ENCODE results near the gene GRK5.

GRK5 gene

GRCh38 chr10:119350502-119351097 lies 143.2 kb downstream of the GRK5 start:
- Histone ChIP-seq H3K4me1 (peaks cover 5% of the 10 kb centered on the region), H3K27me3 (no peaks in the 10 kb centered on the region), H3K36me3 (no peaks in the 10 kb centered on the region), H3K9me3 (no peaks in the 10 kb centered on the region), H3K4me3 (ENCODE audit: low read depth, low read length) (no peak overlapping the region)
- no peak for TF ChIP-seq CTCF (IDR thresholded peaks at IDR 0.05; ENCODE audit: low read depth, low read length)
- no peak for DNase-seq

GRCh38 chr10:119351189-119351588 lies 143.8 kb downstream of the GRK5 start:
- no peaks in the 10 kb centered on the region for H3K36me3 ChIP-seq
- TF ChIP-seq CTCF (IDR thresholded peaks at IDR 0.05; ENCODE audit: low read depth, low read length), result no peak
- no peak overlapping the region for H3K4me3 ChIP-seq (ENCODE audit: low read depth, low read length)
- peaks cover 5% of the 10 kb centered on the region for H3K4me1 ChIP-seq
- 0 out of 2 replicates have a peak, but pooled peaks cover 3% of the 10 kb centered on the region for H3K9me3 ChIP-seq
- no peak for DNase-seq
- H3K27me3 ChIP-seq, result no peaks in the 10 kb centered on the region

GRCh38 chr10:119352042-119352441 lies 144.7 kb downstream of the GRK5 start:
- no peak for DNase-seq
- H3K9me3 ChIP-seq, result 0 out of 2 replicates have a peak, but pooled peaks cover 3% of the 10 kb centered on the region
- H3K27me3 ChIP-seq, result no peaks in the 10 kb centered on the region
- H3K4me3 ChIP-seq (ENCODE audit: low read depth, low read length), result no peak overlapping the region
- H3K4me1 ChIP-seq, result no peaks in the 10 kb centered on the region
- peak; percentile 9; the same call in 1 of the 2 replicates for TF ChIP-seq CTCF (IDR thresholded peaks at IDR 0.05; ENCODE audit: low read depth, low read length)
- H3K36me3 ChIP-seq, result no peaks in the 10 kb centered on the region

- no peak for DNase-seq
- H3K9me3 ChIP-seq, result 0 out of 2 replicates have a peak, but pooled peaks cover 3% of the 10 kb centered on the region
- H3K36me3 ChIP-seq, result no peaks in the 10 kb centered on the region
- no peak overlapping the region for H3K4me3 ChIP-seq (ENCODE audit: low read depth, low read length)
- H3K27me3 ChIP-seq, result no peaks in the 10 kb centered on the region
- no peak for TF ChIP-seq CTCF (IDR thresholded peaks at IDR 0.05; ENCODE audit: low read depth, low read length)
- H3K4me1 ChIP-seq, result no peaks in the 10 kb centered on the region
Observed at GRCh38 chr10:119352807-119353206, 145.4 kb downstream of the GRK5 start.

- no peaks in the 10 kb centered on the region for H3K27me3 ChIP-seq
- 0 out of 2 replicates have a peak, but pooled peaks cover 3% of the 10 kb centered on the region for H3K9me3 ChIP-seq
- no peak overlapping the region for H3K4me3 ChIP-seq (ENCODE audit: low read depth, low read length)
- TF ChIP-seq CTCF (IDR thresholded peaks at IDR 0.05; ENCODE audit: low read depth, low read length), result no peak
- H3K36me3 ChIP-seq, result no peaks in the 10 kb centered on the region
- DNase-seq, result no peak
- no peaks in the 10 kb centered on the region for H3K4me1 ChIP-seq
Observed at GRCh38 chr10:119353421-119353820, 146.1 kb downstream of the GRK5 start.

- Histone ChIP-seq H3K27me3 (no peaks in the 10 kb centered on the region), H3K9me3 (0 out of 2 replicates have a peak, but pooled peaks cover 3% of the 10 kb centered on the region), H3K4me3 (ENCODE audit: low read depth, low read length) (no peak overlapping the region), H3K36me3 (no peaks in the 10 kb centered on the region), H3K4me1 (no peaks in the 10 kb centered on the region)
- peak; percentile 52 for TF ChIP-seq CTCF (IDR thresholded peaks at IDR 0.05; ENCODE audit: low read depth, low read length)
- no peak for DNase-seq
Observed at GRCh38 chr10:119355930-119356329, 148.6 kb downstream of the GRK5 start.
